ENCODE results near the gene BRI3.

- TF ChIP-seq CTCF (optimal IDR thresholded peaks at IDR 0.05 in 1 of 3, IDR thresholded peaks at IDR 0.05 in 1 of 3, conservative IDR thresholded peaks at IDR 0.05 in 1 of 3; ENCODE audit: extremely low read depth in 1 of 3, insufficient read depth in 2 of 3, low read length in 3 of 3) = no peak
- TF ChIP-seq EZH2 (IDR thresholded peaks at IDR 0.05; ENCODE audit: low read length) = no peak
These were observed 5.4 kb downstream of the BRI3 start for GRCh38 chr7:98286701-98287485.
